D721Med (cell line): ENCODE results near the gene SAMD4A.

Source experiments
- DNase-seq: peaks from one replicate; pipeline ENCODE4 v3.0.0; 2011; ENCODE audit warnings: low spot score; ENCODE audit not compliant: insufficient read length
- FAIRE-seq: peaks from 2 replicates; lab custom pipeline; 2011; peaks lifted over from hg19 to GRCh38; lab: Jason Lieb, UNC
- CTCF ChIP-seq: IDR thresholded peaks from 2 replicates; pipeline ENCODE4 v1.5.1; 2012; ENCODE audit warnings: mild to moderate bottlenecking, control low read depth; ENCODE audit not compliant: insufficient read depth; ENCODE audit errors: missing control alignments

SAMD4A gene

GRCh38 chr14:54654605-54655004, 87.7 kb downstream of the SAMD4A start:
- no peak for TF ChIP-seq CTCF
- DNase-seq: no peak
- FAIRE-seq: no peak

GRCh38 chr14:54658836-54659235, 91.9 kb downstream of the SAMD4A start:
- DNase-seq: no peak
- no peak for FAIRE-seq
- TF ChIP-seq CTCF: no peak

- no peak for TF ChIP-seq CTCF
- DNase-seq (no peak), FAIRE-seq (no peak)
These were observed 92.4 kb downstream of the SAMD4A start for GRCh38 chr14:54659365-54659764.

GRCh38 chr14:54660604-54661111, 93.7 kb downstream of the SAMD4A start:
- no peak for FAIRE-seq
- no peak for TF ChIP-seq CTCF
- DNase-seq: no peak

GRCh38 chr14:54662491-54663133, 95.7 kb downstream of the SAMD4A start:
- no peak for FAIRE-seq
- no peak for TF ChIP-seq CTCF
- DNase-seq: no peak

- TF ChIP-seq CTCF: no peak
- FAIRE-seq (no peak), DNase-seq (no peak)
These were observed 98.0 kb downstream of the SAMD4A start for GRCh38 chr14:54664961-54665360.

- no peak for TF ChIP-seq CTCF
- FAIRE-seq (no peak), DNase-seq (no peak)
These were observed 99.0 kb downstream of the SAMD4A start for GRCh38 chr14:54665946-54666345.
